Right ventricle myocardium superior (tissue), 1 donor: ENCODE results near the gene PLCB4. TPM values are rescaled to one million over a fixed set of nuclear protein-coding genes. Genes with fewer than 3 reads are reported as not detected.

ENCODE experiments used
- ATAC-seq: fragments of 200-7000 bp; cut with Tn5 transposase; one replicate; pipeline ENCODE4 v1.9.1; 2020; ENCODE audit warnings: mild to moderate bottlenecking; ENCODE audit not compliant: poor library complexity
- DNase-seq: peaks from one replicate; pipeline ENCODE4 v3.0.0-alpha.2; 2020
- intact Hi-C: fragments of 100-400 bp; cut with DNase I; formaldehyde crosslinking; loops from one replicate; pipeline ENCODE4 v1.11.2; 2022
- total RNA-seq: library from RNA; stranded (reverse); fragmentation: NEBNext Ultra II Directional; extraction: Animal tissue kit (Norgen Biotek cat#: 25700); gene quantifications from one replicate; pipeline ENCODE4 v1.2.1, GENCODE V29; 2021
- donor health status: DM: no; HTN: yes; CAD: no; lungs with severe emphysema.

The PLCB4 gene
- total RNA-seq, 1 donor from 2014 or later: 27.4 TPM

GRCh38 chr20:9154464-9155024 is 85.7 kb downstream of the PLCB4 start:
- intact Hi-C loops: no loop called here
- ATAC-seq: no peak
- DNase-seq: no peak

GRCh38 chr20:9156529-9157280 is 87.8 kb downstream of the PLCB4 start:
- ATAC-seq (no peak), DNase-seq (no peak)
- intact Hi-C loops: no loop called here

- no peak for DNase-seq
- intact Hi-C loops: no loop called here
- ATAC-seq: no peak
Measured at GRCh38 chr20:9160331-9160730, 91.4 kb downstream of the PLCB4 start.

GRCh38 chr20:9160757-9161156 is 91.9 kb downstream of the PLCB4 start:
- intact Hi-C loops: no loop called here
- ATAC-seq (peak; percentile 86), DNase-seq (no peak)

GRCh38 chr20:9161311-9161710 is 92.4 kb downstream of the PLCB4 start:
- intact Hi-C loops: no loop called here
- no peak for DNase-seq
- ATAC-seq: peak; percentile 66

GRCh38 chr20:9163251-9163650 is 94.4 kb downstream of the PLCB4 start:
- DNase-seq (no peak), ATAC-seq (no peak)
- intact Hi-C loops: no loop called here

GRCh38 chr20:9163995-9164394 is 95.1 kb downstream of the PLCB4 start:
- intact Hi-C loops: no loop called here

GRCh38 chr20:9165261-9165660 is 96.4 kb downstream of the PLCB4 start:
- DNase-seq: no peak
- intact Hi-C loops: no loop called here
- ATAC-seq: no peak

More at GRCh38 chr20:9163995-9164394, 95.1 kb downstream of the PLCB4 start:
- DNase-seq: no peak
- ATAC-seq: no peak

GRCh38 chr20:9166153-9166780 is 97.4 kb downstream of the PLCB4 start:
- intact Hi-C loops: no loop called here
- DNase-seq (no peak), ATAC-seq (peak; percentile 56)

GRCh38 chr20:9169409-9169808 is 100.5 kb downstream of the PLCB4 start:
- ATAC-seq (no peak), DNase-seq (no peak)
- intact Hi-C loops: no loop called here

- peak; percentile 19 for ATAC-seq
- intact Hi-C loops: no loop called here
- no peak for DNase-seq
Measured at GRCh38 chr20:9172851-9173250, 104.0 kb downstream of the PLCB4 start.

- no peak for ATAC-seq
Measured at GRCh38 chr20:9177278-9177677, 108.4 kb downstream of the PLCB4 start.

GRCh38 chr20:9179193-9179802 is 110.4 kb downstream of the PLCB4 start:
- intact Hi-C loops: no loop called here
- DNase-seq (no peak), ATAC-seq (no peak)

More at GRCh38 chr20:9177278-9177677, 108.4 kb downstream of the PLCB4 start:
- intact Hi-C loops: no loop called here
- no peak for DNase-seq

- intact Hi-C loops: no loop called here
Measured at GRCh38 chr20:9179867-9180266, 111.0 kb downstream of the PLCB4 start.

GRCh38 chr20:9180481-9181257 is 111.8 kb downstream of the PLCB4 start:
- intact Hi-C loops: no loop called here
- ATAC-seq: no peak
- DNase-seq: no peak

More at GRCh38 chr20:9179867-9180266, 111.0 kb downstream of the PLCB4 start:
- ATAC-seq: no peak
- DNase-seq: no peak

- intact Hi-C loops: no loop called here
- ATAC-seq (no peak), DNase-seq (no peak)
Measured at GRCh38 chr20:9185511-9185910, 116.6 kb downstream of the PLCB4 start.

- ATAC-seq: no peak
- intact Hi-C loops: no loop called here
- no peak for DNase-seq
Measured at GRCh38 chr20:9186396-9186795, 117.5 kb downstream of the PLCB4 start.

GRCh38 chr20:9195031-9195430 is 126.1 kb downstream of the PLCB4 start:
- ATAC-seq: no peak
- DNase-seq: no peak
- intact Hi-C loops: no loop called here

- no peak for DNase-seq
- peak; percentile 41 for ATAC-seq
- intact Hi-C loops: no loop called here
Measured at GRCh38 chr20:9196110-9196509, 127.2 kb downstream of the PLCB4 start.
